K562 (cell line): ENCODE results near the gene ESPN. TPM values are rescaled to one million over a fixed set of nuclear protein-coding genes. Genes with fewer than 3 reads are reported as not detected.

ENCODE experiments used
- BCOR ChIP-seq: fragments of 450-650 bp; IDR thresholded peaks from 2 replicates; pipeline ENCODE4 v1.6.1; 2016
- E2F4 ChIP-seq: sonication (generic); formaldehyde crosslinking; IDR thresholded peaks from 2 replicates; pipeline ENCODE4 v1.8.0; 2022; ENCODE audit warnings: mild to moderate bottlenecking, low read depth, missing genetic modification reagents
- E2F5 ChIP-seq: sonication (generic); formaldehyde crosslinking; IDR thresholded peaks from 2 replicates; pipeline ENCODE4 v1.8.0; 2022; ENCODE audit warnings: mild to moderate bottlenecking, missing genetic modification reagents
- NRF1 ChIP-seq, 2 experiments: fragments of 450-650 bp; IDR thresholded peaks in 1 of 2; conservative IDR thresholded peaks in 1 of 2; 2 replicates each; pipeline ENCODE4 v1.6.1; 2014; ENCODE audit warnings: mild to moderate bottlenecking in 2 of 2
- SAFB ChIP-seq: fragments of 200-400 bp; formaldehyde crosslinking; IDR thresholded peaks from 2 replicates; pipeline ENCODE4 v1.6.1; 2017; ENCODE audit warnings: low read depth, low read length, borderline replicate concordance
- TCF3 ChIP-seq: sonication (generic); formaldehyde crosslinking; IDR thresholded peaks from 2 replicates; pipeline ENCODE4 v1.4.0; 2020; ENCODE audit warnings: mild to moderate bottlenecking, missing genetic modification reagents
- TFAM ChIP-seq: fragments of 250-450 bp; sonication (Bioruptor Pico); conservative IDR thresholded peaks from 2 replicates; pipeline ENCODE4 v1.5.0; 2021; ENCODE audit warnings: mild to moderate bottlenecking, moderate library complexity
- ZNF584 ChIP-seq: fragments of 200-800 bp; sonication (Bioruptor generic); IDR thresholded peaks from 2 replicates; pipeline ENCODE4 v1.6.1; 2016; ENCODE audit warnings: low read depth, mild to moderate bottlenecking, missing genetic modification characterization, missing compliant biosample characterization
- polyA plus RNA-seq, 8 experiments: library from polyadenylated mRNA; depleted of rRNA in 4 of 8; stranded (reverse) in 5 of 8; unstranded in 3 of 8; fragments of >200 nt; fragmentation: Nextera tagmentation in 2 of 8; fragmentation: Illumina TruSeq in 1 of 8; extraction: Ambion mirVana in 2 of 8; extraction: Trizol in 1 of 8; gene quantifications; 2 replicates each; pipeline versions ENCODE4 v1.2.1 to v1.2.3, GENCODE V29; 2011 to 2014; ENCODE audit warnings: inconsistent platforms in 1 of 8, missing spikeins in 1 of 8
- total RNA-seq, 7 experiments: library from RNA; depleted of rRNA in 6 of 7; stranded (reverse); fragments of >200 nt in 6 of 7; fragmentation: Illumina TruSeq in 2 of 7; extraction: Trizol in 2 of 7; gene quantifications; 2 replicates each; pipeline versions ENCODE4 v1.2.1 to v1.2.3, GENCODE V29; 2011 to 2021; ENCODE audit warnings: low replicate concordance in 1 of 7
- TF ChIP-seq, protein P1 (sequence below): fragments of 200-400 bp; formaldehyde crosslinking; IDR thresholded peaks from 2 replicates; pipeline ENCODE4 v1.6.1; 2017; ENCODE audit warnings: mild to moderate bottlenecking, low read depth, low read length, moderate library complexity
- TF ChIP-seq, protein P2 (sequence below): fragments of 250-450 bp; sonication (Bioruptor Pico); IDR thresholded peaks from 2 replicates; pipeline ENCODE4 v1.5.1; 2021; ENCODE audit warnings: mild to moderate bottlenecking
- TF ChIP-seq, protein P3 (sequence below): fragments of 450-650 bp; IDR thresholded peaks from 2 replicates; pipeline ENCODE4 v1.6.1; 2017; ENCODE audit warnings: antibody characterized with exemption, mild to moderate bottlenecking
- TF ChIP-seq, protein P4 (sequence below): fragments of 450-650 bp; formaldehyde crosslinking; IDR thresholded peaks from 2 replicates; pipeline ENCODE4 v1.4.0; 2020; ENCODE audit warnings: mild to moderate bottlenecking, moderate library complexity
- TF ChIP-seq, protein P5 (sequence below): fragments of 250-450 bp; sonication (Bioruptor Pico); IDR thresholded peaks from 2 replicates; pipeline ENCODE4 v1.8.0; 2021; ENCODE audit warnings: mild to moderate bottlenecking, moderate library complexity

The ESPN gene
- total and polyA plus RNA-seq, 9 of the 15 experiments (the other 6 are each of a cell fraction or from before 2014, with no cell fraction given) = 0.07 to 1.2 (median 0.45) TPM; not detected in 3

DNA sequence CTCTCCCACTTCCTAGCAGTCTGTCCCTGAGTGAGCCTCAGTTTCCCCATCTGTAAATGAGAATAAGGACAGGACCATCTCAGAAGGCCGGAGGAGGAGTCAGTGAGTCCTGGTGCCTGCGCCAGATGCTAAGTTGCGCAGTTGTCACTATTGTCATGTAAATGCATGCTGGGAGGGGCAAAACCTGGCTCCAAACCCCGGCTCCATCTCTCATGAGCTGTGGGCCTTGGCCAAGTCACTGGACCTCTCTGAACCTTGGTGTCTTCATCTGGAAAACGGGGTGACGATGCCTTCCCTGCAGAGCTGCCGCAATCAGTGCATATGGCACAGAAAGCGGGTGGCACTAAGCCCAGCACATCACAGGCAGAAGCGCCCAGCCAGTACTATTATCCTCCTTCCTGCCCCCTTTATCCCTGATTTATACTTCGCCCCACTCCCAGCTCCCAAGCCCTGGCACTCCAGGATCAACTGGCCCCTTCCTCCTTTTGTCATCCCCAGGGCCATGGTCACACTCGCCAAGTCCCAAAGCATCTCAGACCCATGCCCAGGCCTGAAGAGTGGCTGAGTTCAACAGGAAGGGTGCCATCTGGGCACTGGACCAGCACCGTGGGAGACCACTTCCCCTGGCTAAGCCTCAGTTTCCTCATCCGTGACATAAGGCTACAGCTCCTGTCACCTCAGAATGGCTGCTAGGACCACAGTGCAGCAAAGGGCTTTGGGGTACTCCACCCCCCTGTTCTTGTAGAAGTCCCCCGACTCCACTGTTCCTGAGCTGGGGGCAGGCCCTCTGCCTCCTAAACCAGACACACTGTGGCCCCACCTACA lies 71.2 kb downstream of the ESPN start (continued):
- TF ChIP-seq E2F5 (CRISPR knock-in tag) = no peak
- TF ChIP-seq TFAM (CRISPR knock-in tag) = no peak
- no peak for TF ChIP-seq E2F4 (CRISPR knock-in tag)
- TF ChIP-seq, protein P1, sequence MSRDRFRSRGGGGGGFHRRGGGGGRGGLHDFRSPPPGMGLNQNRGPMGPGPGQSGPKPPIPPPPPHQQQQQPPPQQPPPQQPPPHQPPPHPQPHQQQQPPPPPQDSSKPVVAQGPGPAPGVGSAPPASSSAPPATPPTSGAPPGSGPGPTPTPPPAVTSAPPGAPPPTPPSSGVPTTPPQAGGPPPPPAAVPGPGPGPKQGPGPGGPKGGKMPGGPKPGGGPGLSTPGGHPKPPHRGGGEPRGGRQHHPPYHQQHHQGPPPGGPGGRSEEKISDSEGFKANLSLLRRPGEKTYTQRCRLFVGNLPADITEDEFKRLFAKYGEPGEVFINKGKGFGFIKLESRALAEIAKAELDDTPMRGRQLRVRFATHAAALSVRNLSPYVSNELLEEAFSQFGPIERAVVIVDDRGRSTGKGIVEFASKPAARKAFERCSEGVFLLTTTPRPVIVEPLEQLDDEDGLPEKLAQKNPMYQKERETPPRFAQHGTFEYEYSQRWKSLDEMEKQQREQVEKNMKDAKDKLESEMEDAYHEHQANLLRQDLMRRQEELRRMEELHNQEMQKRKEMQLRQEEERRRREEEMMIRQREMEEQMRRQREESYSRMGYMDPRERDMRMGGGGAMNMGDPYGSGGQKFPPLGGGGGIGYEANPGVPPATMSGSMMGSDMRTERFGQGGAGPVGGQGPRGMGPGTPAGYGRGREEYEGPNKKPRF = no peak
- peak; percentile 54 for TF ChIP-seq BCOR
- TF ChIP-seq ZNF584 = no peak
- TF ChIP-seq, protein P2, sequence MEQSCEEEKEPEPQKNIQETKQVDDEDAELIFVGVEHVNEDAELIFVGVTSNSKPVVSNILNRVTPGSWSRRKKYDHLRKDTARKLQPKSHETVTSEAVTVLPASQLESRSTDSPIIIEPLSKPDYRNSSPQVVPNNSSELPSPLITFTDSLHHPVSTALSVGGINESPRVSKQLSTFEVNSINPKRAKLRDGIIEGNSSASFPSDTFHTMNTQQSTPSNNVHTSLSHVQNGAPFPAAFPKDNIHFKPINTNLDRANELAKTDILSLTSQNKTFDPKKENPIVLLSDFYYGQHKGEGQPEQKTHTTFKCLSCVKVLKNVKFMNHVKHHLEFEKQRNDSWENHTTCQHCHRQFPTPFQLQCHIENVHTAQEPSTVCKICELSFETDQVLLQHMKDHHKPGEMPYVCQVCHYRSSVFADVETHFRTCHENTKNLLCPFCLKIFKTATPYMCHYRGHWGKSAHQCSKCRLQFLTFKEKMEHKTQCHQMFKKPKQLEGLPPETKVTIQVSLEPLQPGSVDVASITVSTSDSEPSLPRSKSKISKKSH (CRISPR knock-in tag) = no peak
- no peak for TF ChIP-seq SAFB
- TF ChIP-seq TCF3 (CRISPR knock-in tag) = no peak
- TF ChIP-seq, protein P3, sequence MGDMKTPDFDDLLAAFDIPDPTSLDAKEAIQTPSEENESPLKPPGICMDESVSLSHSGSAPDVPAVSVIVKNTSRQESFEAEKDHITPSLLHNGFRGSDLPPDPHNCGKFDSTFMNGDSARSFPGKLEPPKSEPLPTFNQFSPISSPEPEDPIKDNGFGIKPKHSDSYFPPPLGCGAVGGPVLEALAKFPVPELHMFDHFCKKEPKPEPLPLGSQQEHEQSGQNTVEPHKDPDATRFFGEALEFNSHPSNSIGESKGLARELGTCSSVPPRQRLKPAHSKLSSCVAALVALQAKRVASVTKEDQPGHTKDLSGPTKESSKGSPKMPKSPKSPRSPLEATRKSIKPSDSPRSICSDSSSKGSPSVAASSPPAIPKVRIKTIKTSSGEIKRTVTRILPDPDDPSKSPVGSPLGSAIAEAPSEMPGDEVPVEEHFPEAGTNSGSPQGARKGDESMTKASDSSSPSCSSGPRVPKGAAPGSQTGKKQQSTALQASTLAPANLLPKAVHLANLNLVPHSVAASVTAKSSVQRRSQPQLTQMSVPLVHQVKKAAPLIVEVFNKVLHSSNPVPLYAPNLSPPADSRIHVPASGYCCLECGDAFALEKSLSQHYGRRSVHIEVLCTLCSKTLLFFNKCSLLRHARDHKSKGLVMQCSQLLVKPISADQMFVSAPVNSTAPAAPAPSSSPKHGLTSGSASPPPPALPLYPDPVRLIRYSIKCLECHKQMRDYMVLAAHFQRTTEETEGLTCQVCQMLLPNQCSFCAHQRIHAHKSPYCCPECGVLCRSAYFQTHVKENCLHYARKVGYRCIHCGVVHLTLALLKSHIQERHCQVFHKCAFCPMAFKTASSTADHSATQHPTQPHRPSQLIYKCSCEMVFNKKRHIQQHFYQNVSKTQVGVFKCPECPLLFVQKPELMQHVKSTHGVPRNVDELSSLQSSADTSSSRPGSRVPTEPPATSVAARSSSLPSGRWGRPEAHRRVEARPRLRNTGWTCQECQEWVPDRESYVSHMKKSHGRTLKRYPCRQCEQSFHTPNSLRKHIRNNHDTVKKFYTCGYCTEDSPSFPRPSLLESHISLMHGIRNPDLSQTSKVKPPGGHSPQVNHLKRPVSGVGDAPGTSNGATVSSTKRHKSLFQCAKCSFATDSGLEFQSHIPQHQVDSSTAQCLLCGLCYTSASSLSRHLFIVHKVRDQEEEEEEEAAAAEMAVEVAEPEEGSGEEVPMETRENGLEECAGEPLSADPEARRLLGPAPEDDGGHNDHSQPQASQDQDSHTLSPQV = no peak
- peak; percentile 53 to 64; a peak in 3 of 4 replicates for TF ChIP-seq NRF1 (conservative IDR thresholded peaks at IDR 0.05 in 1 of 2, IDR thresholded peaks at IDR 0.05 in 1 of 2)
- TF ChIP-seq, protein P4, sequence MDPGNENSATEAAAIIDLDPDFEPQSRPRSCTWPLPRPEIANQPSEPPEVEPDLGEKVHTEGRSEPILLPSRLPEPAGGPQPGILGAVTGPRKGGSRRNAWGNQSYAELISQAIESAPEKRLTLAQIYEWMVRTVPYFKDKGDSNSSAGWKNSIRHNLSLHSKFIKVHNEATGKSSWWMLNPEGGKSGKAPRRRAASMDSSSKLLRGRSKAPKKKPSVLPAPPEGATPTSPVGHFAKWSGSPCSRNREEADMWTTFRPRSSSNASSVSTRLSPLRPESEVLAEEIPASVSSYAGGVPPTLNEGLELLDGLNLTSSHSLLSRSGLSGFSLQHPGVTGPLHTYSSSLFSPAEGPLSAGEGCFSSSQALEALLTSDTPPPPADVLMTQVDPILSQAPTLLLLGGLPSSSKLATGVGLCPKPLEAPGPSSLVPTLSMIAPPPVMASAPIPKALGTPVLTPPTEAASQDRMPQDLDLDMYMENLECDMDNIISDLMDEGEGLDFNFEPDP (CRISPR knock-in tag) = no peak
- TF ChIP-seq, protein P5, sequence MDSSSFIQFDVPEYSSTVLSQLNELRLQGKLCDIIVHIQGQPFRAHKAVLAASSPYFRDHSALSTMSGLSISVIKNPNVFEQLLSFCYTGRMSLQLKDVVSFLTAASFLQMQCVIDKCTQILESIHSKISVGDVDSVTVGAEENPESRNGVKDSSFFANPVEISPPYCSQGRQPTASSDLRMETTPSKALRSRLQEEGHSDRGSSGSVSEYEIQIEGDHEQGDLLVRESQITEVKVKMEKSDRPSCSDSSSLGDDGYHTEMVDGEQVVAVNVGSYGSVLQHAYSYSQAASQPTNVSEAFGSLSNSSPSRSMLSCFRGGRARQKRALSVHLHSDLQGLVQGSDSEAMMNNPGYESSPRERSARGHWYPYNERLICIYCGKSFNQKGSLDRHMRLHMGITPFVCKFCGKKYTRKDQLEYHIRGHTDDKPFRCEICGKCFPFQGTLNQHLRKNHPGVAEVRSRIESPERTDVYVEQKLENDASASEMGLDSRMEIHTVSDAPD (CRISPR knock-in tag) = no peak
